HG02763 (cell line): ENCODE data around the gene GXYLT2.
"Not testable (repeated sequence)": the region's sequence is repeated elsewhere in the genome, so short reads cannot be mapped to it uniquely, and the experiment has no call there.

Experiments
- ATAC-seq: cut with Tn5 transposase; IDR thresholded peaks from one replicate; pipeline ENCODE4 v1.9.1; 2021; ENCODE audit warnings: mild to moderate bottlenecking, moderate library complexity; ENCODE audit not compliant: unreplicated experiment

GXYLT2 gene

DNA sequence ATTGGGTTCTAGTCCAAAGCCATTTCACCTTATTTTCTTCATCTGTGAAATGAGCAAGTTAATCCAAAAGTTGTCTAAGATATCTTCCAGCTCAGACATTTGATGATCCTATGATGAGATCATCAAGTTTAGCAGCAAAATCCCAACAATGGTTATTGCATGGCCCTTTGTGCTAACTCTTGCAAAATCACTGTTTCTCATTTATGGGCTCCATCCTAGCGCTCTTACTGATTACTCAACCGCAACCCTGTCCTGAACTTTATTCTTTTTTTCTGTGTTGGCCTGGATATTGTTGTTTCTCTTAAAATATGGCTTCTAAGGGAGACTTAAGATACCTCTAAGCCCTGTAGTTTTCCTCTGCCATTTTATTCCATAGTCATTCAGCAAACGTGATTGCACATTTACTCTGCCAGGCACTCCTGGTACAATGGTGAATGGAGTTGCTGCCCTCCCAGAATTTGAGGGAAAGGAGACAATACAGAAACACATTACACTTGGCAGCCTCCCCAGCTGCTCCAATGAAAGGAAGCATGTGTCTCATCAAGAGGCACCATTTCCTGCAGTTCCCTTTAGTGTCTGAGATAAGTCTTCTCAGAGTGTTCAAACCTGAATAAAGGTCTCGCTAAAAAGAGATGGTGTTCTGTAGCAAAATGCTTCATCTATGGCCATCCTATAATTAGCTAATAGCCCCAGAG lies 4.4 kb downstream of the GXYLT2 start:
- no peak for ATAC-seq

DNA sequence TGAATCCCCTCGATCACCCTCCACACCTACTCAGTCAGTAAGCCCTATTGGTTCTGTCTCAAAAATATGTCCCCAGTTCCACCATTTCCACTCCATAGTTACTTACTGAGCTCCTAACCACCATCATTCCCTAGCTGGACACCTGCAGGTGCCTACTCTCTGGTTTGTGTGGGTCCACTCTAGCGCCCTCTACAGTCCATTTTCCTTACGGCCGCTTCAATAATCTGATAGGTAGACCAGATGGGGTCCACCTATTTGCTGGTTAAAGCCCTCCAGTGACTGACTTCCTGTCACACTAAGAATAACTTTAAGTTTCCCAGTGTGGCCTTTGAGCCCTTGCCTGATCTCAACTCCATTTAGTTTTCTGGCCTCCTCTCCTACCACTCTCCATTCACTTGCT lies 5.0 kb downstream of the GXYLT2 start:
- no peak for ATAC-seq

DNA sequence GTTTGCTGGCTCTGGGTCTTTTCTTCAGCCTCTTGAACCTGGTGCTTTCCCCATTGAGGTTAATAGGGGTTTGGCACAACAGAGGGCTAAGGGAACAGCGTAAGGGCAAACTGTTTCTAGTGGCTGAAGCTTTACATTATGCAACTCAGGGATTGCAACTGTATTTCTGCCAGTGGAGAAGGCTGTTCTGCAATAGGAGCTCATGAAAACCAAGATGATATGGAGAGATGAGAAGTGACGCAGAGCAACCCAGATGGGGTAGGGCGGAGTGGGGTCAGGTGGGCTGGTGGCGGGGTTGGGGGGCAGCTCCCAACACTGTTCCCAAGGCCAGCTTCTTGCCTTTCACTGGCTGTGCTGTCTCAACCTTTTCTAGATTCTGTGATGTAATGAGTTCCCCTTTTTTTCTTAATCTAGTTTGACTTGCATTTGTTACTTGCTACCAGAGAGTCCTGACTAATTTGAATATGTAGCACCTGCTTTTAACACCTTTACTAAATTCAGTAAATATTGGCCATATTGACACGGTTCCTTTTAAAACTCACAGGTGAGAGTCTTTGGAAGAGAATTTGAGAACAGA lies 7.2 kb downstream of the GXYLT2 start:
- no peak for ATAC-seq

DNA sequence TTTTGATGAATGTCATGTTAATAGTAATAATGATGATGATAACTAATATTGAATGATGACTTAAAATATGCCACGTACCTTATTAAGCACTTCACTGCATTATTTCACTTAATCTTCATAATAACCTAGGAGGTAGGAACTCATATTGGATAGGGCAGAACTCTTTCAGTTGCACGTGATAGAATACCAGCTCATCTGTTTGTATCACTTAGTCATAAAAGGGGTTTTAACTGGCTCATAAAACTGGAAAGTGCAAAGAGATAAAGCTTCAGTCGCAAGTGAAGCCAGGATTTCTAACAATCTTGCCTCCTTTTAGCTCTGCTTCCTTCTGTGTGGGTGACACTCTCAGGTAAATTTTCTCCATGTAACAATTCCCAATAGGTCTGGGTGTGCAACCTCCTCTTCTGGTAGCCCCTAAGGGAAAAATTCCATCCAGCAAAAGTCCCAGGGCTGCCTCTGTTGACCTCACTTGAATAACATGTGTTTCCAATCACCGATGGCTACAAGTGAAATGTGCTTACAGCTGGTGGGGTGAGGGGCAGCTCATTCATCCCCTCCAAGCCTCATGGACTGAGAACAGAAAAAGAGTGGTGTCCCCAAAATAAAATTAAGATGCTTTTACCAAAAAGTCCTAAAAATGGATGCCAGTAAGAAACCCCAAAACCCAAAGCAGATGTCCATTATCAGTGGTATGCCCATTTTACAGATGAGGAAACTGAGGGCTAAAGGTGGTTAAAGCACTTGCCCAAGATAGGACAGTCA lies 9.3 kb downstream of the GXYLT2 start:
- ATAC-seq, result no peak

DNA sequence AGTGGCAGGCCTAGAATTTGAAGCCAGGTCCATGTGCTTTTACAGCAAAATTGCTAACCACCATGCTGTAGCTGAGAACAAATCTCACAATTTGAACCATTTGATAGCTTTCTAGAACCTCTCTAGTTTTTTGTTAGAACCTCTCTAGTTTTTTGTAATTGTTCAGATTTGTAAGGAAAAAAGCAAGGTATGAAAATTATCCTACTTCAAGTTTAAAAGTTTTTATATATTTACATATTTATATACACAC lies 9.8 kb downstream of the GXYLT2 start:
- ATAC-seq, result no peak

DNA sequence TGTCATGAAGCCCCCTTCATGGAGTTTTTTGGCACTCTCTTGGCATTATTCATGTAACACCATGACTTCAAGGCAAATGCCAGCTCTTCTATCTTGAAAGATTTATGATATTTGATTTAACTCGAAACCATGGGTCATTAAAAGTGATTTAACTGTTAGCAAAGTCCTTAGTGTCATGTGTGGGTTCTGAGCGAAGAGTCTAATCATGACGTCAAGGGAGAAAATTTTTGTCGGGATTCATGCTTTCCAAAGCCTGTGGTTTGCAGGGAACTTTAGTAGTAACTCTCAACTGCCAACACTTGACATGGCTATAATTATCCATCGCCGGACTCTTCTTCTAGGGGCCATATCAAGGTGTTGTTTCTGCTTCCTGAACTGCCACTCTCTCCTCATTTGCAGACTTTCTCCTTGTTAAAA lies 11.5 kb downstream of the GXYLT2 start:
- ATAC-seq, result no peak

DNA sequence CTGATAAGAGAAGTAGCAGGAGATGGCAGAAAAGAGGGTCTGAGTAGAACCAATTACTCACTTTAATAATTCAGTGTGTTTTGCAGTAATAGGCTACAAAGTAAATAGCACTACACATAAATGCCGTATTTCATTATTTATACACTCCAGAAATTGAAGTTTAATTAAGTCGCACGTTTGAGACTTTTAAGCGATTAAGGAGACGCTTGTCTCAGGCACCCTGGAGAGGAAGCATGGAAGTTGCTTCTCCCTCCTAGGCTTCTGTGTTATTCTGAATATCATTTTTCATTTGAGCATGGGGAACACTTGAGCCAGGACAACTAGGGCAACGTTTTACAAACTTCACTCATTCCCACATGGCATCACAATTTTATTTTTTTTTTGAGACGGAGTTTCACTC lies 12.2 kb downstream of the GXYLT2 start:
- ATAC-seq, result no peak

DNA sequence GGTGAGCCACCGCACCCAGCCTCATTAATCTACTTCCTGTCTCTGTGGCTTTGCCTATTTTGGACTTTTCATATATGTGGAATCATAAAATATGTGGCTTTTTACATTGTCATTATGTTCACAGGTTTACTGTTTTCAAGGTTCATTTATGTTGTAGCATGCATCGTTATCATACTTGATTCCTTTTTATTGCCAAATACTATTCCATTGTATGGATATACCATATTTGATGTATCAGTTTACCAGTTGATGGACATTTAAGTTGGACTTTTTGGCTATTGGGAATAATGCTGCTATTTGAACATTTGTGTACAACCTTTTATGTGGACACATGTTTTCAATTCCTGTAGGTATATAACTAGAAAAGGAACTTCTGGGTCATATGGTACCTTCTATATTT lies 14.0 kb downstream of the GXYLT2 start:
- no peak for ATAC-seq

DNA sequence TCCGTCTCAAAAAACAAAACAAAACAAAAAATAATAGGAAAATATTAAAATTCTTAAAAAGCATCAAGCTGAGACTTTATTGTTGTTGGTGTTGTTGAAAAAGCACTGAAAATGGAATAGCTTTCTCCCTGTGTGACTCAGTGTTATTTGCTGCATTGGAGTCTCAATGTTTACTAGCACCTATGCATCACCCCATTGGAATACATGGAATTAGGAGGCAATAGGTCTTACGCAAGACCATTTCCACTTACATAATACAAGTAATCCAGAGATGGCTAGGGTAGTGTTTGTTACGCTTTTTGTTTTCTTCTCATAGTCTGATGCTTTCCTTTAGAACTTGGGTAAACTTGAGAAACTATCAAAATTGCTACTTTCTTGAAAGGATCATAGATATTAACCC lies 15.2 kb downstream of the GXYLT2 start:
- no peak for ATAC-seq

DNA sequence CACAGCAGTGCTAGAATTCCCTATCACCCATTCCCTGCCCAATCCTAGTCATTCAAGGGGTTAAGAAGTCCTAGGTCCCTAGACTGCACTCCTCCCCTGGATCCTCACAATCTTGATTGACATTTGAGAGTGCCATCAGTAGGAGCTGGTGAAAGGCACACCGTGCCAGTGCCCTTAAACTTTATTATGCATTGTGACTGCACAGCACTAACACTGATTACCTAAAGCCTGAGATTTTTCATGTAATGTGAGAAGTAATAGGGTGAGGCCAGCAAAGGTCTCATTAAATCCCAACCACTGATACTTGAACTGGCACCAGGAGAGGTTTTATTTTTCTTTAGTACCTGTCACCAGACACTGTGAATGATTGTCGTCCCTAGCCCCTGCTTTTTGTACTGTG lies 16.3 kb downstream of the GXYLT2 start:
- no peak for ATAC-seq

DNA sequence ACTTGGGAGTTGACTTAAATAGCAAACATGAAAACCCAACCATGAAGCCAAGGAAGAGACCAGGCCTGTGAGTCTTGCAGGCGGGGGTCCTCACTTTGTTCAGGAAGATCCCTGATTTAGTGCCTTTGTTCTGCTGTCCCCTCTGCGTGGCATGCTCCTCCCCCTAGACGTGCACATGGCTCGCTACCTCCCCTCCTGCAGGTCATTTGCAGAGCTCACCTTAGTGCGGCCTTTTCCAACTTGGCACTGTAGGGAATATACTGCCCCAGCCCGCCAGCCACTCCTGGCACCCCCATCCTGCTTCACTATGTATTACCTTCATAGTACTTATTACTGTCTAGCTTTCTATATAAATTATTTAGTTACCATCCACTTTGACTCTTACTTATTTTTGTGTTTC lies 18.3 kb downstream of the GXYLT2 start:
- ATAC-seq, result no peak

DNA sequence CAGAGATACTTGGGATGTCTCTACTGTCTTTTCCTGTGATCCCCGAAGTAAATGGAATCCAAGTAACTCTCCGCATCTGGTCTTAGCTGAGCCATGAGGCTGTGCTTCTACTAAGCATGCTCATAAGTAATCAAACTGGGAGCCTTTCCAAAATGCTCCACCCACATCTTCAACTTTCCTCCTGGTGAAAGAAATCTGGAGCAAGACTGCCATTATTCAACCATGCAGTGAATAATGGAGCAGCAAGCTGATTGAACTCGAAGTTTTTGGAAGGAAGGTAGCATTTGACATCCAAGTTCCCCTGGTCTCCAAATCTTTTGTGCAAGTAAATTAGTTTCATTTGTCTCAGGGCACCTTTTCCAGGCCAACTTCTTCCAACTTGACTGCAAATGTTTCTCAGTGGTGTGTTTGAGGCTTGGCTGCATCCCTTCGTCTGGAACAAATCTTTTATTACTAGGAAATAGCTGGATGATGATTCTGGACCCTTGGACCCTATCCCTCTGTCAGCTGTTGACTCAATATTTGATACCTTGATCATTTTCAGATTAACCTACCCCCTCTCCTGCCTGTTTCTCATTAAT lies 19.4 kb downstream of the GXYLT2 start:
- ATAC-seq, result no peak

DNA sequence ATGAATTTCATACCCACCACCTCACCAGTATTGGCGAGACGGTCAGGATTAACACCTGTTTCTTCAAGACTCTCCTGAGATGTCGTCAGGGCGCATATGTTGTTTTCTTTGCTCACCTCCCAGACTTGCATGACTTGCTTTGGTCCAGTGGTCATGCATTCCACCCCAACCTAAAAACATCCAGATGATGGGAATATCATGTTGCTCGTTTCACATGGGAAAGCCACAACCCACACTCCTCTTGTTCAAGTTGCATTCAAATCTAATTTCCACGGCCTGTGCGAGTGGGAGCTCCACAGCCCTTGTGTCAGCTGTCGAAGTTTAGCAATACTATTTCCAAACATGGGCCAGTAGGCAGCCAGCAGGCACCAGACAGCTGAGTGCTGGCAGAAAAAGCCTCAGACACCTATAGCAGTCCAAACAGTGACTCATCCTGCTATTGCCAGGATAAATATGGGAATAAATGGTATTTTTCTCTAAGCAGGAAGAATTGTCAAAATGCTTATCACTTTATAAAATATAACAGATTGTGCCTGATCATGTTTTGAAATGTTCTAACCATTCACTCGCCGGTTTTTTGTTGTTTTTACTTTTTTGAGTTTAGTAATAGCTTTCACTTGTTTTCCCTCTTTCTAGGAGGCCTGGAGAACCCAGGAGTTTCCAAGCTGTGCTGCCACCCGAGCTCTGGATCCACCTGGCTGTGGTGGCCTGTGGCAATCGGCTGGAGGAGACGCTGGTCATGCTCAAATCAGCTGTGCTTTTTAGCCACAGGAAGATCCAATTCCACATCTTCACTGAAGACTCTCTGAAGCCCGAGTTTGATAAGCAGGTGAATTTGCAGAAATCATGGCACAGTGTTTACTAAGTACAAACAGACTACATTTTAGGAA lies 20.1 kb downstream of the GXYLT2 start:
- ATAC-seq, result no peak

DNA sequence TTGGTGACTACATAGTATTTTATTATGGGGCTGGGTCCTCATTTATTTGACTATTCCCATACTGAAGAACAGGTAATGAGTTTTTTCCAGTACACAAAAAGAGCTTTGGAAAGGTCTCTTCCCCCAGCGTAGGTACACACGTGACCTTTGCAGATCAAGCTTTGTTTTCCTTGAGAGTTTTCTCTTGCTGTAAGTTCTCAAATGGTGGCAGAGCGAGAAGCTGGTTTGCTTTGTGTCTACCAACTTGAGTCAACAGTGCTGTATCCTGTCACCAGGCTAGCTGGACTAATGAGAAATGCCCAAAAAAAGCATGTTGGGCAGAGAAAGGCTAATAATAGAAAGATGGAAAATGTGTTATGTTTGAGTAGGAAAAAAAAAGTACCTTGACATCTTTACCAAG lies 21.7 kb downstream of the GXYLT2 start:
- ATAC-seq, result no peak

DNA sequence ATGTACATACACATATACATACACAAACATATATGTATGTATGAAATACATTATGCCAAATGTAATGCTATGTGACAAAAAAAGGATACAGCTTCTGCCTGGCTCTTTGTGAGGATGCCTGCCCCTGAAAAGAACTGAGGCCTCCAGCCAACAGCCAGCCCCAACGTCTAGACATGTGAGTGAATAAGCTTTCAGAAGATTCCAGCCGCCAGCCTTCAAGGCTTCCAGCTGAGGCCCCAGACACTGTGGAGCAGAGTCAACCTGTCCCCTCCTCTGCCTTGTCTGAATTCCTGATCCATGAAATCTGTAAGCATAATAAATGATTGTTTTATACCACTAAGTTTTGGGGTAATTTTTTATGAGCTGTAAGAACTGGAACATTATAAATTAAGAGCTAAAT lies 24.7 kb downstream of the GXYLT2 start:
- no peak for ATAC-seq

DNA sequence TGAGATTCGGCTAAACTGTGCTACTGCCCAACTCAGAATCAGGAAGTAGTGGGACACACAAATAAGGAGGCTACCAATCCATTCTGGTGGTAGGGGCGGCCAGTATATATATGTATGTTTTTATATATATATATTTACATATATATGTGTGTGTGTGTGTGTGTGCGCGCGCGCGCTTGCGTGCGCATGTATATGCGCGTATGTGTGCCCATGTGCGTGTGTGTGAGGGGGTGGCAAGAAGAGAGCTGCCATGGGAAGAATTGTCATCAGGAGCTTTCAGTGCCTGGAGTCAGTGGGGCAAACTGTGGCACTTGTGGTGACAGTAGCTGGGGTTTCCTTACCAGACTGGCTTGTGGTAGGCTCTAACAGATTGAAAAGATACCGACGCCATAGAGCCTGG lies 26.5 kb downstream of the GXYLT2 start:
- ATAC-seq, result no peak

DNA sequence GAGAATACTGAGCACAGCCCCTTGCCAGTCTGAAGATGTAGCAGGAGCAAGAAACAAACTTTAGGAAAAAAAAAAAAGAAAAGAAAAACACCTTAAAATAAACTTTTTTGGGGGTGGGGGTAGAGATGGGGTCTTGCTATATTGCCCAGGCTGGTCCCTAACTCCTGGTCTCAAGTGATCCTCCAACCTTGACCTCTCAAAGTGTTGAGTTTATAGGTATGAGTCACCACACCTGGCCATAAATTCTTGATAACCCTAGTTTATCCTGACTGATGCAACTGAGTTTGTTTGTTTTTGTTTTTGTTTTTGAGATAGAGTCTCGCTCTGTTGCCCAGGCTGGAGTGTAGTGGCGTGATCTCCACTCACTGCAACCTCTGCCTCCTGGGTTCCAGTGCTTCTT lies 28.4 kb downstream of the GXYLT2 start:
- no peak for ATAC-seq

DNA sequence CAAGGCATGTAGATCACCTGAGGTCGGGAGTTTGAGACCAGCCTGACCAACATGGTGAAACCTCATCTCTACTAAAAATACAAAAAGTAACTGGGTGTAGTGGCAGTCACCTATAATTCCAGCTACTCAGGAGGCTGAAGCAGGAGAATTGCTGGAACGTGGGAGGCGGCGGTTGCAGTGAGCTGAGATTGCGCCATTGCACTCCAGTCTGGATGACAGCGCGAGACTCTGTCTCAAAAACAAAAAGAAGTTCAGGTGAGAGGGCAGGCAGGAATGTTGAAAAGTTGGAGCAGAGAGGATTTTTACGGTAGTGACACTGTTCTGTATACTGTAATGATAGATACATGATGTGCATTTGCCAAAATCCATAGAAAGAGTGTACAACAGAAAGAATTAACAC lies 31.7 kb downstream of the GXYLT2 start:
- ATAC-seq, result no peak

DNA sequence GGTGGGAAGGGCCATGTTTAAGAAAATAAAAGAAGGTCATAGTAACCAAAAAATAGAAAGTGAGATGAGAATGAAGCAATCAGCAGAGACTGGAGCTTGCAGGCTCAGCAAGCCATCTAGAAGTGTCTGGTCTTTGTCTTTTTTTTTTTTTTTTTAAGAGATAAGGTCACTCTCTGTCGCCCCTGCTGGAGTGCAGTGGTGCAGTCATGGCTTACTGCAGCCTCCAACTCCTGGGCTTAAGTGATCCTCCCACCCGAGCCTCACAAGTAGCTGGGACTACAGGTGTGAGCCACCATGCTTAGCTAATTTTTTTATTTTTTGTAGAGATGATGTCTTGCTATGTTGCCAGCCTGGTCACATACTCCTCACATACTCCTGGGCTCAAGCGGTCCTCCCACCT lies 36.2 kb downstream of the GXYLT2 start:
- ATAC-seq, result no peak

DNA sequence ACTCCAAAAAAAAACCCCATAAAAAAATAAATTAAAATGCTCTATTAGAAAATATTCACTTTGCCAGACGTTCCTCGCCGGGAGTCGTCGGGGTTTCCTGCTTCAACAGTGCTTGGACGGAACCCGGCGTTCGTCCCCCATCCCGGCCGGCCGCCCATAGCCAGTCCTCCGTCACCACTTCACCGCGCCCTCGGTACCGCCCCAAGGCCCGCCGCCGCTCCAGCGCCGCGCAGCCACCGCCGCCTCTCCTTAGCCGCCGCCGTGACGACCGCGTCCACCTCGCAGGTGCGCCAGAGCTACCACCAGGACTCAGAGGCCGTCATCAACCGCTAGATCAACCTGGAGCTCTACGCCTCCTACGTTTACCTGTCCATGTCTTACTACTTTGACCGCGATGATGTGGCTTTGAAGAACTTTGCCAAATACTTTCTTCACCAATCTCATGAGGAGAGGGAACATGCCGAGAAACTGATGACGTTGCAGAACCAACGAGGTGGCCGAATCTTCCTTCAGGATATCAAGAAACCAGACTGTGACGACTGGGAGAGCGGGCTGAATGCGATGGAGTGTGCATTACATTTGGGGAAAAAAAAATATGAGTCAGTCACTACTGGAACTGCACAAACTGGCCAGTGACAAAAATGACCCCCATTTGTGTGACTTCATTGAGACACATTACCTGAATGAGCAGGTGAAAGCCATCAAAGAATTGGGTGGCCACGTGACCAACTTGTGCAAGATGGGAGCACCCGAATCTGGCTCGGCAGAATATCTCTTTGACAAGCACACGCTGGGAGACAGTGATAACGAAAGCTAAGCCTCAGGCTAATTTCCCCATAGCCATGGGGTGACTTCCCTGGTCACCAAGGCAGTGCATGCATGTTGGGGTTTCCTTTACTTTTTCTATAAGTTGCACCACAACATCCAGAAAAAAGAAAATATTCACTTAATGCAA lies 41.2 kb downstream of the GXYLT2 start:
- ATAC-seq, result not testable (repeated sequence)
